D721Med (cell line): Measurements from ENCODE around the gene ZDHHC14.

Source experiments
- DNase-seq: peaks from one replicate; pipeline ENCODE4 v3.0.0; 2011; ENCODE audit warnings: low spot score; ENCODE audit not compliant: insufficient read length
- FAIRE-seq: peaks from 2 replicates; lab custom pipeline; 2011; peaks lifted over from hg19 to GRCh38; lab: Jason Lieb, UNC
- CTCF ChIP-seq: IDR thresholded peaks from 2 replicates; pipeline ENCODE4 v1.5.1; 2012; ENCODE audit warnings: mild to moderate bottlenecking, control low read depth; ENCODE audit not compliant: insufficient read depth; ENCODE audit errors: missing control alignments

Gene ZDHHC14

GRCh38 chr6:157370755-157371154 is 10.2 kb upstream of the ZDHHC14 start:
- DNase-seq, result no peak
- FAIRE-seq, result no peak
- no peak for TF ChIP-seq CTCF

GRCh38 chr6:157372501-157373280 is 8.3 kb upstream of the ZDHHC14 start:
- no peak for FAIRE-seq
- no peak for TF ChIP-seq CTCF
- DNase-seq, result no peak

- TF ChIP-seq CTCF, result no peak
- FAIRE-seq (no peak), DNase-seq (no peak)
Measured at GRCh38 chr6:157374889-157375443, 6.0 kb upstream of the ZDHHC14 start.

GRCh38 chr6:157376241-157376640 is 4.7 kb upstream of the ZDHHC14 start:
- no peak for DNase-seq
- no peak for TF ChIP-seq CTCF
- no peak for FAIRE-seq

GRCh38 chr6:157376706-157377230 is 4.2 kb upstream of the ZDHHC14 start:
- no peak for TF ChIP-seq CTCF
- FAIRE-seq (no peak), DNase-seq (no peak)

GRCh38 chr6:157379656-157380457 is 1.1 kb upstream of the ZDHHC14 start:
- peak; percentile 26 for DNase-seq
- no peak for TF ChIP-seq CTCF
- no peak for FAIRE-seq

GRCh38 chr6:157380458-157380778 is 572 bp upstream of the ZDHHC14 start:
- no peak for TF ChIP-seq CTCF
- FAIRE-seq (no peak), DNase-seq (no peak)
